ENCODE data around the gene PPP1R14C. TPM values are rescaled to one million over a fixed set of nuclear protein-coding genes. Genes with fewer than 3 reads are reported as not detected.

Gene PPP1R14C
- total and polyA plus RNA-seq, 2 donors (not counting 3 experiments of a cell fraction or from before 2014, with no cell fraction given): not detected

GRCh38 chr6:150228072-150228733 is 85.4 kb downstream of the PPP1R14C start:
- no TSS peak for BruUV-seq (replicated peaks)
- H3K9me1 ChIP-seq (replicated peaks; ENCODE audit: control insufficient read depth, extremely low read depth, insufficient read depth, low read length): no peaks in the 10 kb centered on the region
- no peak overlapping the region for H3K4me3 ChIP-seq (replicated peaks in 1 of 3; ENCODE audit: insufficient read depth in 1 of 3, low read depth in 1 of 3, low read length in 3 of 3)
- no peak overlapping the region for H3K9ac ChIP-seq (replicated peaks; ENCODE audit: extremely low read depth, insufficient read depth, low read length)
- no peaks in the 10 kb centered on the region for H3K9me3 ChIP-seq (replicated peaks; ENCODE audit: control insufficient read depth, insufficient read depth, low read length)
- no peaks in the 10 kb centered on the region for H3K4me1 ChIP-seq (ENCODE audit: control insufficient read depth, extremely low read depth, insufficient read depth, low read length)
- no peaks in the 10 kb centered on the region for H3K36me3 ChIP-seq (ENCODE audit: control insufficient read depth in 2 of 2, extremely low read depth in 1 of 2, insufficient read depth in 2 of 2, low read length in 2 of 2)
- CTCF ChIA-PET: interaction anchor here (0.9 to 2.0 kb wide), 2 partner anchors 10 kb away, joined by 3 to 5 read pairs; no protein-coding TSS in a partner anchor
- intact Hi-C loops (cut with micrococcal nuclease) (no loop called here), dilution Hi-C loops (cut with MboI; ENCODE audit: extremely low pct_ligation_motif_present, low sequenced_read_pairs) (no loop called here)
- no peaks in the 10 kb centered on the region for H3K79me2 ChIP-seq (ENCODE audit: control insufficient read depth, insufficient read depth, low read length)
- POLR2A ChIA-PET: no interaction called here
- H2AFZ ChIP-seq (ENCODE audit: low read depth, low read length): no peak overlapping the region
- H4K20me1 ChIP-seq (replicated peaks; ENCODE audit: control insufficient read depth, extremely low read depth, insufficient read depth, low read length): no peaks in the 10 kb centered on the region
- FAIRE-seq (no peak), DNase-seq (ENCODE audit: low read depth, low spot score) (no peak)
- H3K27ac ChIP-seq (ENCODE audit: insufficient read depth, low read depth, low read length): no peak overlapping the region
- no peak overlapping the region for H3K4me2 ChIP-seq (ENCODE audit: insufficient read depth, low read length)
- H3K27me3 ChIP-seq (ENCODE audit: control insufficient read depth in 2 of 2, insufficient read depth in 2 of 2, low read length in 2 of 2): peaks cover 0 to 12% of the 10 kb centered on the region in 2 experiments
- no peak for TF ChIP-seq JUN (IDR thresholded peaks at IDR 0.05; ENCODE audit: borderline replicate concordance, insufficient read depth, insufficient read length, low read depth)
- TF ChIP-seq CTCF (IDR thresholded peaks at IDR 0.05; ENCODE audit: extremely low read depth in 1 of 2, insufficient read depth in 1 of 2, low read depth in 1 of 2, low read length in 2 of 2): no peak
- no peak for TF ChIP-seq EZH2 (IDR thresholded peaks at IDR 0.05; ENCODE audit: borderline replicate concordance, low read depth, low read length, severe bottlenecking)
- no peak for TF ChIP-seq POLR2A (IDR thresholded peaks at IDR 0.05; ENCODE audit: low read depth, low read length)
- TF ChIP-seq MYC (IDR thresholded peaks at IDR 0.05; ENCODE audit: low read depth, low read length): no peak
- no peak for TF ChIP-seq FOS (IDR thresholded peaks at IDR 0.05; ENCODE audit: borderline replicate concordance, insufficient read depth, low read length)
- no peak for TF ChIP-seq MAX (IDR thresholded peaks at IDR 0.05; ENCODE audit: insufficient read depth, insufficient read length)
- TF ChIP-seq GATA2 (IDR thresholded peaks at IDR 0.05; ENCODE audit: insufficient read depth, insufficient read length, low read depth, low read length): no peak
- TF ChIP-seq POLR2AphosphoS5 (IDR thresholded peaks at IDR 0.05; ENCODE audit: insufficient read depth, low read depth, low read length): no peak

Measured in endothelial cell of umbilical vein (primary cell).